ENCODE measurements around the gene ANXA10. TPM values are rescaled to one million over a fixed set of nuclear protein-coding genes. Genes with fewer than 3 reads are reported as not detected.

The ANXA10 gene
- total RNA-seq, 1 experiment from 2014 or later = not detected

DNA sequence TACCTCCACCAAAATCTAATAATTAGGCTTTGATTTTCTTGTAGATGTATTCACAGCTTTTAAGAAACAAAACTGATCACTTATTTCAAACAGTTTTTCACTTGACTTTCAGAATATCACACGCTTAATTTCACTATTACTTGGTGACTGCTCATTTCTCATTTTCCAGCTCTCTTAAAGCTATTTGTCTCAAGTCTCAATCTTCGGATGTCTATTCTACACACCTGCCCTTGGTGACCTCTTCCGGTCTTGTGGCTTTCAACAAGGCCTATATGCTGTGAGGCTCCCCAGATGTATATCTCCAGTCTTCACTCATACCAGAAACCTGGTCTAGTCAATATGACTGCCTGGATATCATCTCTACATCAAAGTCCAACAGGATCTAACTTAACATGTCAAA, 34.9 kb upstream of the ANXA10 start:
- Mint-ChIP-seq H3K27ac (no peak overlapping the region), H3K27me3 (ENCODE audit: low read depth) (no peaks in the 10 kb centered on the region), H3K4me3 (no peak overlapping the region), H3K36me3 (no peaks in the 10 kb centered on the region), H3K4me1 (no peaks in the 10 kb centered on the region), H3K9me3 (no peaks in the 10 kb centered on the region)
- ATAC-seq (no peak), DNase-seq (ENCODE audit: low spot score) (no peak)
- ChIA-PET POLR2A (no interaction called here), CTCF (no interaction called here)
- TF ChIP-seq, protein P1, sequence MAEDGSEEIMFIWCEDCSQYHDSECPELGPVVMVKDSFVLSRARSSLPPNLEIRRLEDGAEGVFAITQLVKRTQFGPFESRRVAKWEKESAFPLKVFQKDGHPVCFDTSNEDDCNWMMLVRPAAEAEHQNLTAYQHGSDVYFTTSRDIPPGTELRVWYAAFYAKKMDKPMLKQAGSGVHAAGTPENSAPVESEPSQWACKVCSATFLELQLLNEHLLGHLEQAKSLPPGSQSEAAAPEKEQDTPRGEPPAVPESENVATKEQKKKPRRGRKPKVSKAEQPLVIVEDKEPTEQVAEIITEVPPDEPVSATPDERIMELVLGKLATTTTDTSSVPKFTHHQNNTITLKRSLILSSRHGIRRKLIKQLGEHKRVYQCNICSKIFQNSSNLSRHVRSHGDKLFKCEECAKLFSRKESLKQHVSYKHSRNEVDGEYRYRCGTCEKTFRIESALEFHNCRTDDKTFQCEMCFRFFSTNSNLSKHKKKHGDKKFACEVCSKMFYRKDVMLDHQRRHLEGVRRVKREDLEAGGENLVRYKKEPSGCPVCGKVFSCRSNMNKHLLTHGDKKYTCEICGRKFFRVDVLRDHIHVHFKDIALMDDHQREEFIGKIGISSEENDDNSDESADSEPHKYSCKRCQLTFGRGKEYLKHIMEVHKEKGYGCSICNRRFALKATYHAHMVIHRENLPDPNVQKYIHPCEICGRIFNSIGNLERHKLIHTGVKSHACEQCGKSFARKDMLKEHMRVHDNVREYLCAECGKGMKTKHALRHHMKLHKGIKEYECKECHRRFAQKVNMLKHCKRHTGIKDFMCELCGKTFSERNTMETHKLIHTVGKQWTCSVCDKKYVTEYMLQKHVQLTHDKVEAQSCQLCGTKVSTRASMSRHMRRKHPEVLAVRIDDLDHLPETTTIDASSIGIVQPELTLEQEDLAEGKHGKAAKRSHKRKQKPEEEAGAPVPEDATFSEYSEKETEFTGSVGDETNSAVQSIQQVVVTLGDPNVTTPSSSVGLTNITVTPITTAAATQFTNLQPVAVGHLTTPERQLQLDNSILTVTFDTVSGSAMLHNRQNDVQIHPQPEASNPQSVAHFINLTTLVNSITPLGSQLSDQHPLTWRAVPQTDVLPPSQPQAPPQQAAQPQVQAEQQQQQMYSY (CRISPR knock-in tag; IDR thresholded peaks at IDR 0.05) = no peak
- TF ChIP-seq MYBL2 (CRISPR knock-in tag; IDR thresholded peaks at IDR 0.05) (no peak), RELA (CRISPR knock-in tag; IDR thresholded peaks at IDR 0.05; ENCODE audit: borderline replicate concordance) (no peak), HMGA2 (CRISPR knock-in tag; IDR thresholded peaks at IDR 0.05) (no peak), ZNF219 (CRISPR knock-in tag; IDR thresholded peaks at IDR 0.05; ENCODE audit: borderline replicate concordance) (no peak), E2F1 (CRISPR knock-in tag; IDR thresholded peaks at IDR 0.05) (no peak), ZBTB21 (CRISPR knock-in tag; IDR thresholded peaks at IDR 0.05; ENCODE audit: borderline replicate concordance) (no peak), NR1H2 (CRISPR knock-in tag; IDR thresholded peaks at IDR 0.05) (no peak), SP1 (CRISPR knock-in tag; conservative IDR thresholded peaks at IDR 0.05) (no peak), SMAD4 (CRISPR knock-in tag; IDR thresholded peaks at IDR 0.05) (no peak)
- TF ChIP-seq, protein P2, sequence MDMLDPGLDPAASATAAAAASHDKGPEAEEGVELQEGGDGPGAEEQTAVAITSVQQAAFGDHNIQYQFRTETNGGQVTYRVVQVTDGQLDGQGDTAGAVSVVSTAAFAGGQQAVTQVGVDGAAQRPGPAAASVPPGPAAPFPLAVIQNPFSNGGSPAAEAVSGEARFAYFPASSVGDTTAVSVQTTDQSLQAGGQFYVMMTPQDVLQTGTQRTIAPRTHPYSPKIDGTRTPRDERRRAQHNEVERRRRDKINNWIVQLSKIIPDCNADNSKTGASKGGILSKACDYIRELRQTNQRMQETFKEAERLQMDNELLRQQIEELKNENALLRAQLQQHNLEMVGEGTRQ (CRISPR knock-in tag; IDR thresholded peaks at IDR 0.05) = no peak

- no peaks in the 10 kb centered on the region for H3K9me3 Mint-ChIP-seq
- ChIA-PET POLR2A (no interaction called here), CTCF (no interaction called here)
- H3K4me3 Mint-ChIP-seq = no peak overlapping the region
- ATAC-seq (no peak), DNase-seq (ENCODE audit: low spot score) (no peak)
- H3K27me3 Mint-ChIP-seq (ENCODE audit: low read depth) = no peaks in the 10 kb centered on the region
- no peaks in the 10 kb centered on the region for H3K36me3 Mint-ChIP-seq
- H3K27ac Mint-ChIP-seq = no peak overlapping the region
- no peaks in the 10 kb centered on the region for H3K4me1 Mint-ChIP-seq
- TF ChIP-seq GABPB1 (CRISPR knock-in tag; IDR thresholded peaks at IDR 0.05) = no peak
- TF ChIP-seq, protein P3, sequence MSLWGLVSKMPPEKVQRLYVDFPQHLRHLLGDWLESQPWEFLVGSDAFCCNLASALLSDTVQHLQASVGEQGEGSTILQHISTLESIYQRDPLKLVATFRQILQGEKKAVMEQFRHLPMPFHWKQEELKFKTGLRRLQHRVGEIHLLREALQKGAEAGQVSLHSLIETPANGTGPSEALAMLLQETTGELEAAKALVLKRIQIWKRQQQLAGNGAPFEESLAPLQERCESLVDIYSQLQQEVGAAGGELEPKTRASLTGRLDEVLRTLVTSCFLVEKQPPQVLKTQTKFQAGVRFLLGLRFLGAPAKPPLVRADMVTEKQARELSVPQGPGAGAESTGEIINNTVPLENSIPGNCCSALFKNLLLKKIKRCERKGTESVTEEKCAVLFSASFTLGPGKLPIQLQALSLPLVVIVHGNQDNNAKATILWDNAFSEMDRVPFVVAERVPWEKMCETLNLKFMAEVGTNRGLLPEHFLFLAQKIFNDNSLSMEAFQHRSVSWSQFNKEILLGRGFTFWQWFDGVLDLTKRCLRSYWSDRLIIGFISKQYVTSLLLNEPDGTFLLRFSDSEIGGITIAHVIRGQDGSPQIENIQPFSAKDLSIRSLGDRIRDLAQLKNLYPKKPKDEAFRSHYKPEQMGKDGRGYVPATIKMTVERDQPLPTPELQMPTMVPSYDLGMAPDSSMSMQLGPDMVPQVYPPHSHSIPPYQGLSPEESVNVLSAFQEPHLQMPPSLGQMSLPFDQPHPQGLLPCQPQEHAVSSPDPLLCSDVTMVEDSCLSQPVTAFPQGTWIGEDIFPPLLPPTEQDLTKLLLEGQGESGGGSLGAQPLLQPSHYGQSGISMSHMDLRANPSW (CRISPR knock-in tag; conservative IDR thresholded peaks at IDR 0.05; ENCODE audit: low read depth) = no peak
- TF ChIP-seq NR1H2 (CRISPR knock-in tag; IDR thresholded peaks at IDR 0.05) = no peak
- TF ChIP-seq EMX1 (CRISPR knock-in tag; IDR thresholded peaks at IDR 0.05) = no peak
- no peak for TF ChIP-seq ZNF671 (CRISPR knock-in tag; IDR thresholded peaks at IDR 0.05)
Observed at GRCh38 chr4:168059251-168059650, 33.1 kb upstream of the ANXA10 start.

DNA sequence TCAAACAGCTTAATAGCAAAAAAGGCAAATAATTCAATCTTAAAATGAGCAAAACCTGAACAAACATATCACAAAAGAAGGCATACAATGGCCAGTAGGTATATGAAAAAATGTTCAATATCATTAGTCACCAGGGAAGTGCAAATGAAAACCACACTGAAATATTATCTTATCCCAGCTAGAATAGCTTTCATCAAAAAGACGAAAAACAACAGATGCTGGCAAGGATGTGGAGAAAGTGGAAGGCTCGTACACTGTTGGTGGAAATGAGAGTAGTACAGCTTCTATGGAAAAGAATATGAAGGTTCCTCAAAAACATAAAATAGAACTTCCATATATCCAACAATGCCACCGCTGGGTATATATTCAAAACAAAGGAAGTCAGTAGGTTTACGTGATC, 29.3 kb upstream of the ANXA10 start:
- H3K9me3 Mint-ChIP-seq = no peaks in the 10 kb centered on the region
- no peaks in the 10 kb centered on the region for H3K27me3 Mint-ChIP-seq (ENCODE audit: low read depth)
- no peak overlapping the region for H3K4me3 Mint-ChIP-seq
- DNase-seq (ENCODE audit: low spot score) (no peak), ATAC-seq (no peak)
- POLR2A ChIA-PET = no interaction called here
- H3K4me1 Mint-ChIP-seq = peaks cover 12% of the 10 kb centered on the region
- TF ChIP-seq ETV6 (CRISPR knock-in tag; IDR thresholded peaks at IDR 0.05) = no peak
- no peak for TF ChIP-seq SMAD3 (CRISPR knock-in tag; IDR thresholded peaks at IDR 0.05; ENCODE audit: borderline replicate concordance)
- TF ChIP-seq, protein P4, sequence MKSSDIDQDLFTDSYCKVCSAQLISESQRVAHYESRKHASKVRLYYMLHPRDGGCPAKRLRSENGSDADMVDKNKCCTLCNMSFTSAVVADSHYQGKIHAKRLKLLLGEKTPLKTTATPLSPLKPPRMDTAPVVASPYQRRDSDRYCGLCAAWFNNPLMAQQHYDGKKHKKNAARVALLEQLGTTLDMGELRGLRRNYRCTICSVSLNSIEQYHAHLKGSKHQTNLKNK (CRISPR knock-in tag; IDR thresholded peaks at IDR 0.05) = no peak
- no peak for TF ChIP-seq NFYB (CRISPR knock-in tag; conservative IDR thresholded peaks at IDR 0.05; ENCODE audit: low read depth)
- TF ChIP-seq, protein P5, sequence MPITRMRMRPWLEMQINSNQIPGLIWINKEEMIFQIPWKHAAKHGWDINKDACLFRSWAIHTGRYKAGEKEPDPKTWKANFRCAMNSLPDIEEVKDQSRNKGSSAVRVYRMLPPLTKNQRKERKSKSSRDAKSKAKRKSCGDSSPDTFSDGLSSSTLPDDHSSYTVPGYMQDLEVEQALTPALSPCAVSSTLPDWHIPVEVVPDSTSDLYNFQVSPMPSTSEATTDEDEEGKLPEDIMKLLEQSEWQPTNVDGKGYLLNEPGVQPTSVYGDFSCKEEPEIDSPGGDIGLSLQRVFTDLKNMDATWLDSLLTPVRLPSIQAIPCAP (CRISPR knock-in tag; IDR thresholded peaks at IDR 0.05) = no peak
- H3K27ac Mint-ChIP-seq = no peak overlapping the region
- CTCF ChIA-PET = no interaction called here
- H3K36me3 Mint-ChIP-seq = no peaks in the 10 kb centered on the region

Data from WTC11 (cell line).